WERI-Rb-1 (cell line): ENCODE measurements around the gene DNAH5.

ENCODE experiments used
- DNase-seq: peaks from one replicate; pipeline ENCODE4 v3.0.0-alpha.2; 2020
- H3K27ac ChIP-seq: fragments of 250-450 bp; sonication (Bioruptor Pico); 2 replicates; pipeline ENCODE4 v1.5.1; 2020; ENCODE audit warnings: mild to moderate bottlenecking, moderate library complexity
- H3K27me3 ChIP-seq: fragments of 250-450 bp; sonication (Bioruptor Pico); 2 replicates; pipeline ENCODE4 v1.5.1; 2021; ENCODE audit warnings: mild to moderate bottlenecking, low read depth, moderate library complexity; ENCODE audit not compliant: insufficient read depth, severe bottlenecking
- H3K36me3 ChIP-seq: fragments of 250-450 bp; sonication (Bioruptor Pico); 2 replicates; pipeline ENCODE4 v1.5.1; 2020; ENCODE audit warnings: mild to moderate bottlenecking, moderate library complexity
- H3K4me3 ChIP-seq: 2 replicates; pipeline ENCODE4 v1.5.1; 2011; ENCODE audit warnings: low read depth, mild to moderate bottlenecking, control low read depth, low read length
- H3K9me3 ChIP-seq: fragments of 250-450 bp; sonication (Bioruptor Pico); 2 replicates; pipeline ENCODE4 v1.5.1; 2021; ENCODE audit warnings: mild to moderate bottlenecking, moderate library complexity; ENCODE audit not compliant: severe bottlenecking
- CTCF ChIP-seq: IDR thresholded peaks from 2 replicates; pipeline ENCODE4 v1.5.1; 2011; ENCODE audit warnings: low read depth, mild to moderate bottlenecking, control low read depth, inconsistent platforms, low read length

DNAH5 gene

DNA sequence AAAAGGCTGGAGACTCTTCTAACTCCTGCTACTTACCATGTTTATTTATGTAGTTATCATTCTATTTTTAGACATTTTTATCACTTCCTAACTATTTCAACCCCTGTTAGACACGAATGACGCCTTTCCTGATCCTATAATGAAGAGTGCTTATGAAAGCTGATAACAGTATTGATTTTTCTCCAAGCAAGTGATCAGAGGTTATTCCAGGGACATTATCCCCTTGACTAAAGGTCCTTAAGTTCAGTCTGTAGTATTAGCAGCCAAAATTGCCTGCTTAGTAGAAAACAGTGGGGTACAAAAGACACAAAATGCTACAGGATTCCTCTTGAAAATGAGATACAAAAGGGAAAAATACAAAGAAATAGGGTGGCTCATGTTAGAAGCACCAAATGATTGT lies 235.6 kb downstream of the DNAH5 start:
- Histone ChIP-seq H3K27me3 (no peaks in the 10 kb centered on the region), H3K27ac (no peak overlapping the region), H3K9me3 (no peaks in the 10 kb centered on the region), H3K4me3 (no peak overlapping the region), H3K36me3 (no peaks in the 10 kb centered on the region)
- no peak for TF ChIP-seq CTCF
- DNase-seq = no peak

GRCh38 chr5:13708432-13708831 lies 236.1 kb downstream of the DNAH5 start:
- no peak overlapping the region for H3K4me3 ChIP-seq
- TF ChIP-seq CTCF = no peak
- no peaks in the 10 kb centered on the region for H3K36me3 ChIP-seq
- H3K27me3 ChIP-seq = no peaks in the 10 kb centered on the region
- no peak for DNase-seq
- no peaks in the 10 kb centered on the region for H3K9me3 ChIP-seq
- no peak overlapping the region for H3K27ac ChIP-seq

GRCh38 chr5:13704396-13704795 lies 240.1 kb downstream of the DNAH5 start:
- Histone ChIP-seq H3K9me3 (no peaks in the 10 kb centered on the region), H3K27ac (no peak overlapping the region), H3K4me3 (no peak overlapping the region), H3K36me3 (no peaks in the 10 kb centered on the region), H3K27me3 (no peaks in the 10 kb centered on the region)
- no peak for DNase-seq
- TF ChIP-seq CTCF = no peak

DNA sequence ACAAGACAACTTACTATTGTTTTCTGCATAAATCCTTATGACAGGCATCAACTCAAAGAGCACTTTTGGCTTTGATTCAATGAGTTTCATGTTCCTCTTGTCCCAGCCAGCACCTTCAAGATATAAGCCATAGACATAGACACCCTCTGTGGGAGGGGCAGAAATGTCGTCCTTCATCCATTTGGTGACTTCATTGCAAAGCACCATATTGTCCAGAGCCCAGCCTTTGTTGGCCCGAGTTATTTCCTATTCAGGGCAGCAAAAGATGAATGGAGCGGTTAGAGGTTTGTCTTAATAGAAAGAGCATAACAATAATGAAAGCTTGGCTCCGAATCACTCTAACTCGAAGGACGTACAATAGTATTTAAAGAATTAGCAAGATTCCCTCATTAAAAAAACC lies 243.9 kb downstream of the DNAH5 start:
- H3K27me3 ChIP-seq = no peaks in the 10 kb centered on the region
- no peaks in the 10 kb centered on the region for H3K36me3 ChIP-seq
- no peaks in the 10 kb centered on the region for H3K9me3 ChIP-seq
- TF ChIP-seq CTCF = no peak
- H3K27ac ChIP-seq = no peak overlapping the region
- no peak overlapping the region for H3K4me3 ChIP-seq
- DNase-seq = no peak

GRCh38 chr5:13698885-13699284 lies 245.6 kb downstream of the DNAH5 start:
- Histone ChIP-seq H3K36me3 (no peaks in the 10 kb centered on the region), H3K4me3 (no peak overlapping the region), H3K27me3 (no peaks in the 10 kb centered on the region), H3K27ac (no peak overlapping the region), H3K9me3 (no peaks in the 10 kb centered on the region)
- no peak for DNase-seq
- TF ChIP-seq CTCF = no peak

GRCh38 chr5:13695076-13695712 lies 249.3 kb downstream of the DNAH5 start:
- Histone ChIP-seq H3K9me3 (no peaks in the 10 kb centered on the region), H3K27me3 (no peaks in the 10 kb centered on the region), H3K4me3 (no peak overlapping the region), H3K27ac (no peak overlapping the region), H3K36me3 (no peaks in the 10 kb centered on the region)
- DNase-seq = no peak
- TF ChIP-seq CTCF = no peak
